CD4-positive, CD25-positive, alpha-beta regulatory T cell (primary cell): ENCODE measurements around the gene SLC25A21. TPM values are rescaled to one million over a fixed set of nuclear protein-coding genes. Genes with fewer than 3 reads are reported as not detected.

Experiments used
- ATAC-seq, 2 donors: fragments of 150-1000 bp; cut with Tn5 transposase; one replicate each; pipeline ENCODE4 v1.10.0; 2021; ENCODE audit warnings: low read depth in 2 of 2, moderate number of reproducible peaks in 2 of 2, moderate library complexity in 1 of 2
- DNase-seq, 3 donors: peaks; one replicate each; pipeline versions ENCODE4 v3.0.0 to v3.0.0-alpha.2; 2012 to 2022; ENCODE audit warnings: mixed read lengths in 1 of 3
- H3K27ac ChIP-seq: one replicate; pipeline ENCODE4 v1.7.0; 2013; ENCODE audit warnings: mild to moderate bottlenecking, low read length; ENCODE audit not compliant: insufficient read depth, poor library complexity, severe bottlenecking
- H3K27me3 ChIP-seq: one replicate; pipeline ENCODE4 v1.7.0; 2013; ENCODE audit warnings: low read length; ENCODE audit not compliant: control insufficient read depth, insufficient read depth
- H3K36me3 ChIP-seq: one replicate; pipeline ENCODE4 v1.7.0; 2013; ENCODE audit warnings: mild to moderate bottlenecking, low read length, moderate library complexity; ENCODE audit not compliant: control insufficient read depth, insufficient read depth
- H3K4me1 ChIP-seq: 2 replicates; pipeline ENCODE4 v1.7.0; 2013; ENCODE audit warnings: mild to moderate bottlenecking, low read length; ENCODE audit not compliant: insufficient read depth, control insufficient read depth, poor library complexity, severe bottlenecking
- H3K4me3 ChIP-seq: one replicate; pipeline ENCODE4 v1.7.0; 2013; ENCODE audit warnings: low read depth, mild to moderate bottlenecking, low read length, moderate library complexity
- H3K9me3 ChIP-seq, 2 experiments: 1 replicate in 1 of 2; 2 replicates in 1 of 2; pipeline ENCODE4 v1.7.0; 2013; ENCODE audit warnings: low read length in 2 of 2, mild to moderate bottlenecking in 1 of 2, moderate library complexity in 1 of 2; ENCODE audit not compliant: control insufficient read depth in 2 of 2
- H3K27ac Mint-ChIP-seq, 3 donors: one replicate each; pipeline ENCODE4 v1.8.0; 2020 to 2022; ENCODE audit warnings: mild to moderate bottlenecking in 3 of 3, mixed read lengths in 3 of 3, moderate library complexity in 2 of 3
- H3K27me3 Mint-ChIP-seq: one replicate; pipeline ENCODE4 v1.8.0; 2022; ENCODE audit warnings: mild to moderate bottlenecking, mixed read lengths
- H3K36me3 Mint-ChIP-seq: one replicate; pipeline ENCODE4 v1.8.0; 2020; ENCODE audit warnings: mixed read lengths
- H3K4me1 Mint-ChIP-seq, 4 donors: one replicate each; pipeline ENCODE4 v1.8.0; 2020 to 2022; ENCODE audit warnings: mixed read lengths in 4 of 4, mild to moderate bottlenecking in 1 of 4
- H3K4me3 Mint-ChIP-seq, 4 donors: one replicate each; pipeline ENCODE4 v1.8.0; 2020 to 2022; ENCODE audit warnings: mild to moderate bottlenecking in 4 of 4, mixed read lengths in 4 of 4, moderate library complexity in 3 of 4
- H3K9me3 Mint-ChIP-seq, 7 donors: one replicate each; pipeline ENCODE4 v1.8.0; 2020 to 2022; ENCODE audit warnings: mixed read lengths in 7 of 7, mild to moderate bottlenecking in 3 of 7, moderate library complexity in 2 of 7
- polyA plus RNA-seq, 4 donors: library from polyadenylated mRNA; unstranded; fragments of 300-500 nt; fragmentation: Illumina TruSeq; gene quantifications; one replicate each; pipeline ENCODE4 v1.2.3, GENCODE V29; 2021
- total RNA-seq: library from RNA; stranded (reverse); gene quantifications from one replicate; pipeline ENCODE4 v1.2.3, GENCODE V29; 2022

Gene SLC25A21
- total and polyA plus RNA-seq, 5 donors from 2014 or later = not detected

DNA sequence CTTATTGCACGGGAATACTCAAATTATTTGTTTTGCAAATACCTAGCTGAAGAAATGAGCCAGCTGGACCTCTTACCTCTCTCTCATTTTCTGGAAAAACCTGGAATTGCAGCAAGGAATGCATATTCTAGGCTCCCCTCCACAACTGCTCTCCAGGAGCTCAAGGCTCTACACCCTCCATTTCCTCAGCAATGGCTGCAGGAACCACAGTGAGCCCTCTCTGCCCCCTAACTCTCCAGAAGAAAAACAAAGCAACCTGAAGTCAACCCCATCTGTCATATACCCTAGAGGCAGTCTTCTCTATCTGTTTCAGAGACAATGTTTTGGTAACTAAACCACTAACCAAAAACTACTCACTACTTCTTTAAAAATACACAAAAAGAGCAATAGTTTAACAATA lies 221.6 kb downstream of the SLC25A21 start:
- no peaks in the 10 kb centered on the region for H3K27me3 Mint-ChIP-seq
- H3K4me1 ChIP-seq = no peaks in the 10 kb centered on the region
- ATAC-seq = no peak
- no peak for DNase-seq
- no peak overlapping the region for H3K4me3 Mint-ChIP-seq
- no peaks in the 10 kb centered on the region for H3K36me3 Mint-ChIP-seq
- no peak overlapping the region for H3K4me3 ChIP-seq
- H3K9me3 Mint-ChIP-seq = peaks cover 0 to 8% (median 0%) of the 10 kb centered on the region in 7 donors
- no peak overlapping the region for H3K27ac Mint-ChIP-seq
- no peaks in the 10 kb centered on the region for H3K27me3 ChIP-seq
- no peak overlapping the region for H3K27ac ChIP-seq
- no peaks in the 10 kb centered on the region for H3K36me3 ChIP-seq
- no peaks in the 10 kb centered on the region for H3K4me1 Mint-ChIP-seq
- H3K9me3 ChIP-seq = no peaks in the 10 kb centered on the region

DNA sequence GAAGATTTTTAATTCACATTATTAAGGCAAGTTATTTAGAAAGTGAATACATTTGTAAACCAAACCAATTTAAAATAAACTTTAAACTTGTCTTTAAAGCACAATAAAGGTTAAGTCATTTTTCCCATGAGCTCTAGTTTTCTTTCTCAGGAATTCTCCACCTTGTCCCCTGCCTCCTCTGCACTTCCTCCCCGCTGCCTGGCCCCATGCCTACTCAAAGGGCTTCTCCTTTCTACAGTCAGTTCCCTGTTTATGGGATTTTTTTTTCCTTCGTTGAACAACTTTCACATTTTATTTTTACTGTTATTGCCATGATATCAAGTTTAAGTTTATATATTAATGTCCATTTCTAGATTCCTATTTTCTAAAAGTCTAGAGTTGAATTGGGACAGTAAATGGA lies 223.0 kb downstream of the SLC25A21 start:
- Histone ChIP-seq H3K4me3 (no peak overlapping the region), H3K36me3 (no peaks in the 10 kb centered on the region), H3K27ac (no peak overlapping the region), H3K9me3 (no peaks in the 10 kb centered on the region), H3K4me1 (no peaks in the 10 kb centered on the region), H3K27me3 (no peaks in the 10 kb centered on the region)
- Mint-ChIP-seq H3K4me1 (no peaks in the 10 kb centered on the region), H3K27me3 (no peaks in the 10 kb centered on the region), H3K36me3 (no peaks in the 10 kb centered on the region), H3K27ac (no peak overlapping the region), H3K4me3 (no peak overlapping the region), H3K9me3 (peaks cover 0 to 5% (median 0%) of the 10 kb centered on the region in 7 donors)
- ATAC-seq (no peak), DNase-seq (no peak)

DNA sequence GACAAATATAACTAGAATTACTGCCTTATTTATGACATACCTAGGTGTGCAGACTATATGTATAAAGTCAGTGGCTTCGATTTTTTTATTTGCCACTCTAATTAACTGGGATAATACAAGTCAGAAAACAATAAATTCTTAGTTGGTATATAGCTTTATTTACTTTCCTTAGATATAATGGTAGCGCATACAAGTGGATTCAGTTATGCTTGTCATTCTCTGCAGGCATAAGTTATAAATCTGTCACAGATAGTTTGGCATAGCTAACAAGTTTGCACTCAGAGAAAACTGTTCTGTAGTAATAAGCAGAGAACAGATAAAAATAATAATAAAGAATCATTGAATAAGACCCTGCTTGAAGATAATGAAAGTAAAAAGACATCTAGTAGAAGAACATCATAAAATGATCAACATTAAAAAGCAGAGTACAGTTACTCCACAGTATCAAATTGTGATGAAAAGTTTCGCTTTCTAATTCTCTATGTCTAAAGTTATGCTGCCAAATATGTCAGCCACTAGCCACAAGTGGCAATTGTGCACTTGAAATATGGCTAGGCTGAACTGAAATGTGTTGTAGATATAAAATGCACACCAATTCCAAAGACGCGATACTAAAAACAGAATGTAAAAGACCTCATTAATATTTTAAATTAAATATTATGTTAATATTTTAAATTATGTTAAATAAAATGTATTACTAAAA lies 224.1 kb downstream of the SLC25A21 start:
- no peak overlapping the region for H3K27ac Mint-ChIP-seq
- H3K27ac ChIP-seq = no peak overlapping the region
- H3K4me3 Mint-ChIP-seq = no peak overlapping the region
- DNase-seq (no peak), ATAC-seq (no peak)
- H3K4me1 Mint-ChIP-seq = no peaks in the 10 kb centered on the region
- no peaks in the 10 kb centered on the region for H3K36me3 ChIP-seq
- no peaks in the 10 kb centered on the region for H3K36me3 Mint-ChIP-seq
- peaks cover 0 to 1% (median 0%) of the 10 kb centered on the region in 7 donors for H3K9me3 Mint-ChIP-seq
- no peaks in the 10 kb centered on the region for H3K4me1 ChIP-seq
- no peaks in the 10 kb centered on the region for H3K27me3 Mint-ChIP-seq
- H3K9me3 ChIP-seq = no peaks in the 10 kb centered on the region
- H3K27me3 ChIP-seq = no peaks in the 10 kb centered on the region
- H3K4me3 ChIP-seq = no peak overlapping the region

GRCh38 chr14:36947362-36947761 lies 225.0 kb downstream of the SLC25A21 start:
- no peak for DNase-seq
- Histone ChIP-seq H3K36me3 (no peaks in the 10 kb centered on the region), H3K9me3 (no peaks in the 10 kb centered on the region), H3K27ac (no peak overlapping the region), H3K4me3 (no peak overlapping the region), H3K27me3 (no peaks in the 10 kb centered on the region), H3K4me1 (no peaks in the 10 kb centered on the region)
- no peaks in the 10 kb centered on the region for H3K4me1 Mint-ChIP-seq
- H3K27ac Mint-ChIP-seq = no peak overlapping the region
- no peak overlapping the region for H3K4me3 Mint-ChIP-seq
- peaks cover 0 to 2% (median 0%) of the 10 kb centered on the region in 7 donors for H3K9me3 Mint-ChIP-seq
- no peak for ATAC-seq
- peaks cover 2% of the 10 kb centered on the region for H3K27me3 Mint-ChIP-seq
- H3K36me3 Mint-ChIP-seq = no peaks in the 10 kb centered on the region

- H3K4me1 Mint-ChIP-seq = no peaks in the 10 kb centered on the region
- no peaks in the 10 kb centered on the region for H3K36me3 Mint-ChIP-seq
- no peak overlapping the region for H3K27ac Mint-ChIP-seq
- no peaks in the 10 kb centered on the region for H3K9me3 ChIP-seq
- H3K4me3 Mint-ChIP-seq = no peak overlapping the region
- no peaks in the 10 kb centered on the region for H3K4me1 ChIP-seq
- H3K27me3 Mint-ChIP-seq = peaks cover 5% of the 10 kb centered on the region
- ATAC-seq (no peak), DNase-seq (no peak)
- H3K36me3 ChIP-seq = no peaks in the 10 kb centered on the region
- H3K27ac ChIP-seq = no peak overlapping the region
- no peak overlapping the region for H3K4me3 ChIP-seq
- H3K9me3 Mint-ChIP-seq = peaks cover 0 to 3% (median 0%) of the 10 kb centered on the region in 7 donors
- H3K27me3 ChIP-seq = no peaks in the 10 kb centered on the region
These were observed 225.5 kb downstream of the SLC25A21 start for GRCh38 chr14:36946872-36947271.

DNA sequence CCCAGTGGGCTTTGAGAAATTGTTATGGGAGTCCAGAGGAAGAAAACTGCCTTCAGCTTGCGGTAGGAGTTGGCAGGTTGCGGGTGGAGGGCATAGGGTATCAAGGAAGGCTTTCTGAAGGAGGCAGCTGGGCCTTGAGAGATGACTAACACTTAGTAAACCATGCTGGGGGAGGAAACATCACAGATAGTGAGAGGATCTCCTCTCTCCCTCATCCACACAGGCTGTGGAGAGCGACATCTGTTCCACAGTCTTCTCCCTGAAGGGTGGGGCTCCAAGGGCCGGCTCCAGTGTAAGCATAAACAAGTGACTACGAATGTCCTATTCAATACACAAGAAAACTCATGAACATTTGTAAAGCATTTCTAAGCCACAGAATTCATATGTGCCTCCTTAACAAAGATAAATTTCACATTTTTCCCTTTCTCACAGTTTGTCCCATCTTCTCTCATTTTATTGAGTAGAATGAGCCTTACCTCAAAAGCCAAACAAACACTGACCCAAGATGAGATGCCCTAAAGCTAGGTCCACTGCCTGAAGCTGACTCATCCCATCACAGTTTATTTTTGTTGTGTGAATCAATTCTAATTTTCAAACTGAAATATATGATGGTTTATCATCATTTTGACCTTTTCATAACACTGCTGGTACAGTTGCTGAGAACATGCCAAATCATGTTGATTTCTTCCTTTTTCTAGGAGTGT lies 227.9 kb downstream of the SLC25A21 start:
- no peaks in the 10 kb centered on the region for H3K9me3 ChIP-seq
- Mint-ChIP-seq H3K36me3 (no peaks in the 10 kb centered on the region), H3K9me3 (peaks cover 0 to 3% (median 0%) of the 10 kb centered on the region in 7 donors), H3K4me3 (no peak overlapping the region), H3K4me1 (no peaks in the 10 kb centered on the region), H3K27me3 (peaks cover 5% of the 10 kb centered on the region), H3K27ac (no peak overlapping the region)
- H3K27me3 ChIP-seq = no peaks in the 10 kb centered on the region
- DNase-seq = no peak
- H3K27ac ChIP-seq = no peak overlapping the region
- no peaks in the 10 kb centered on the region for H3K4me1 ChIP-seq
- H3K36me3 ChIP-seq = no peaks in the 10 kb centered on the region
- no peak overlapping the region for H3K4me3 ChIP-seq
- ATAC-seq = no peak

GRCh38 chr14:36942522-36943245 lies 229.7 kb downstream of the SLC25A21 start:
- H3K27me3 Mint-ChIP-seq = peaks cover 5% of the 10 kb centered on the region
- H3K9me3 Mint-ChIP-seq = peaks cover 0 to 3% (median 0%) of the 10 kb centered on the region in 7 donors
- Histone ChIP-seq H3K36me3 (no peaks in the 10 kb centered on the region), H3K4me3 (no peak overlapping the region), H3K4me1 (no peaks in the 10 kb centered on the region), H3K9me3 (no peaks in the 10 kb centered on the region), H3K27me3 (no peaks in the 10 kb centered on the region), H3K27ac (no peak overlapping the region)
- no peak overlapping the region for H3K4me3 Mint-ChIP-seq
- no peak overlapping the region for H3K27ac Mint-ChIP-seq
- H3K36me3 Mint-ChIP-seq = no peaks in the 10 kb centered on the region
- no peaks in the 10 kb centered on the region for H3K4me1 Mint-ChIP-seq
- DNase-seq (no peak), ATAC-seq (no peak)
